Transverse colon (tissue), 3 donors: ENCODE measurements around the gene E2F4.

Source experiments
- EP300 ChIP-seq: sonication (generic); formaldehyde crosslinking; IDR thresholded peaks from one replicate; pipeline ENCODE4 v1.6.1; 2017; ENCODE audit warnings: antibody characterized with exemption, low read depth
- POLR2A ChIP-seq: fragments of 450-650 bp; IDR thresholded peaks from one replicate; pipeline ENCODE4 v1.6.1; 2016; ENCODE audit warnings: antibody characterized with exemption, mild to moderate bottlenecking, moderate library complexity
- TF ChIP-seq, protein P1 (sequence below), 5 experiments: fragments of 200-600 bp in 3 of 5; fragments of 450-650 bp in 2 of 5; sonication (generic) in 3 of 5; IDR thresholded peaks; 1 replicate in 2 of 5; 2 replicates in 3 of 5; pipeline ENCODE4 v1.5.1; 2016 to 2017; ENCODE audit warnings: antibody characterized with exemption in 5 of 5, inconsistent platforms in 3 of 5, mild to moderate bottlenecking in 2 of 5, moderate library complexity in 1 of 5

DNA sequence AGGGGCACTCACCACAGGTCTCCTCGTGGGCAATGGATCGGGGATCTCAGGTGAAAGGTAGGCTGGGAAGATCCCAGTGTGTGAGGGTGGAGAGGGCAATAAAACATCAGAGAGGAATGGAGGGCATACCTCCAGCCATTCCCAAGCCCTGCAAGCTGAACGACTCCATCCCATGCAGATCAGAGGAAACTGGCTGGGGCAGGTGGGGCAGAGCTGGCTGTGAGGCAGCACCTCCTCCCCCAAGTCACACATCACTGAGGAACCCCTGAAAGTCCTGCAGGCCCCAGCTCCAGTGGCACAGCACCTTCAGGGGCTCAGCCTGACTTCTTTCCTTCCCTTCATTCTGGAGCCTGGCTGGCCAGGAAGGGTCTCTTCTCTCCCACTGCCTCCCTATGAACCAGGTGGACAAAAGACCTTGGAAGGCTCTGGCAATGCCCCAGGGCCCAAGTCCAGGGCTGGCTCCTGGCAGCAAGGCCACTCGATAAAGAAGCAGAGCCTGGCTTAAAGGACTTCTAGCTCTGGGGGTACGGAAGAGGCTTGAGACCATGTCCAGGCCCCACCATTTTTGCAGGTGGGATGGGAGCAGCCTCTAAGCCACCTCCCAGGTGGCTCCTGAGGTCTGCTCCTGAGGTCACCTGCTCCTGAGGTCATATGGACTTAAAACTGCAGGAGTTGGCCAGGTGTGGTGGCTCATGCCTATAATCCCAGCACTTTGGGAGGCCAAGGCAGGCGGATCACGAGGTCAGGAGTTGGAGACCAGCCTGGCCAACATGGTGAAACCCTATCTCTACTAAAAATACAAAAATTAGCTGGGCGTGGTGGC lies 21.5 kb downstream of the E2F4 start:
- TF ChIP-seq, protein P1, sequence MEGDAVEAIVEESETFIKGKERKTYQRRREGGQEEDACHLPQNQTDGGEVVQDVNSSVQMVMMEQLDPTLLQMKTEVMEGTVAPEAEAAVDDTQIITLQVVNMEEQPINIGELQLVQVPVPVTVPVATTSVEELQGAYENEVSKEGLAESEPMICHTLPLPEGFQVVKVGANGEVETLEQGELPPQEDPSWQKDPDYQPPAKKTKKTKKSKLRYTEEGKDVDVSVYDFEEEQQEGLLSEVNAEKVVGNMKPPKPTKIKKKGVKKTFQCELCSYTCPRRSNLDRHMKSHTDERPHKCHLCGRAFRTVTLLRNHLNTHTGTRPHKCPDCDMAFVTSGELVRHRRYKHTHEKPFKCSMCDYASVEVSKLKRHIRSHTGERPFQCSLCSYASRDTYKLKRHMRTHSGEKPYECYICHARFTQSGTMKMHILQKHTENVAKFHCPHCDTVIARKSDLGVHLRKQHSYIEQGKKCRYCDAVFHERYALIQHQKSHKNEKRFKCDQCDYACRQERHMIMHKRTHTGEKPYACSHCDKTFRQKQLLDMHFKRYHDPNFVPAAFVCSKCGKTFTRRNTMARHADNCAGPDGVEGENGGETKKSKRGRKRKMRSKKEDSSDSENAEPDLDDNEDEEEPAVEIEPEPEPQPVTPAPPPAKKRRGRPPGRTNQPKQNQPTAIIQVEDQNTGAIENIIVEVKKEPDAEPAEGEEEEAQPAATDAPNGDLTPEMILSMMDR (IDR thresholded peaks at IDR 0.05), result no peak
- TF ChIP-seq POLR2A (no peak), EP300 (no peak)
